SU-DHL-6 (cell line): Measurements from ENCODE around the gene CD247.

ENCODE experiments used
- H2AFZ ChIP-seq: fragments of 200-600 bp; sonication (generic); 2 replicates; pipeline ENCODE4 v1.6.1; 2014; ENCODE audit warnings: low read depth, mild to moderate bottlenecking, moderate library complexity, mixed read lengths, antibody characterized with exemption, low read length; ENCODE audit not compliant: severe bottlenecking
- H3F3A ChIP-seq: fragments of 200-600 bp; shearing (Covaris generic); 2 replicates; pipeline ENCODE4 v1.6.0; 2016; ENCODE audit warnings: antibody characterized with exemption, mild to moderate bottlenecking; ENCODE audit not compliant: insufficient read depth
- H3K27ac ChIP-seq: fragments of 200-600 bp; sonication (generic); 2 replicates; pipeline ENCODE4 v1.5.1; 2016; ENCODE audit warnings: low read depth, mild to moderate bottlenecking, low read length, moderate library complexity, mixed read lengths
- H3K27me3 ChIP-seq: fragments of 200-600 bp; sonication (generic), shearing (Covaris generic); 2 replicates; pipeline ENCODE4 v1.6.0; 2014; ENCODE audit warnings: mild to moderate bottlenecking, low read length
- H3K36me3 ChIP-seq: fragments of 200-600 bp; sonication (generic); 2 replicates; pipeline ENCODE4 v1.6.1; 2014; ENCODE audit warnings: mild to moderate bottlenecking, low read length, mixed read lengths
- H3K4me2 ChIP-seq: fragments of 300-600, 200-600 bp; shearing (Covaris generic), sonication (generic); 2 replicates; pipeline ENCODE4 v1.6.0; 2014; ENCODE audit warnings: low read length, low read depth, mild to moderate bottlenecking; ENCODE audit not compliant: poor library complexity, severe bottlenecking
- H3K4me3 ChIP-seq: fragments of 200-600 bp; sonication (generic); 2 replicates; pipeline ENCODE4 v1.5.1; 2014; ENCODE audit warnings: antibody characterized with exemption, low read length, mild to moderate bottlenecking, mixed read lengths; ENCODE audit not compliant: insufficient read depth, poor library complexity, severe bottlenecking
- H3K79me2 ChIP-seq: fragments of 200-600 bp; sonication (generic); 2 replicates; pipeline ENCODE4 v1.6.1; 2014; ENCODE audit warnings: mild to moderate bottlenecking, low read length, moderate library complexity; ENCODE audit not compliant: insufficient read depth
- H3K9ac ChIP-seq: fragments of 200-600 bp; sonication (generic); 2 replicates; pipeline ENCODE4 v1.7.0; 2014; ENCODE audit warnings: mild to moderate bottlenecking, low read length
- H3K9me2 ChIP-seq: fragments of 200-600 bp; sonication (generic); replicated peaks from 2 replicates; pipeline ENCODE4 v1.6.1; 2014; ENCODE audit warnings: low read length; ENCODE audit not compliant: insufficient read depth
- H3K9me3 ChIP-seq: fragments of 200-600 bp; sonication (generic); 2 replicates; pipeline ENCODE4 v1.6.1; 2014; ENCODE audit warnings: low read length, mixed read lengths; ENCODE audit not compliant: insufficient read depth
- H4K20me1 ChIP-seq: fragments of 200-600 bp; sonication (generic); 2 replicates; pipeline ENCODE4 v1.6.1; 2014; ENCODE audit warnings: low read depth, mild to moderate bottlenecking, antibody characterized with exemption, low read length, moderate library complexity, mixed read lengths
- EZH2phosphoT487 ChIP-seq: fragments of 200-600 bp; sonication (generic), shearing (Covaris generic); conservative IDR thresholded peaks from 2 replicates; pipeline ENCODE4 v1.6.1; 2018; ENCODE audit warnings: mild to moderate bottlenecking, antibody characterized with exemption, low read length, moderate library complexity, mixed read lengths
- TF ChIP-seq, protein P1 (sequence below): fragments of 200-600 bp; sonication (generic); IDR thresholded peaks from one replicate; pipeline ENCODE4 v1.5.1; 2017; ENCODE audit warnings: antibody characterized with exemption, mild to moderate bottlenecking, low read length, moderate library complexity; ENCODE audit not compliant: insufficient read depth, poor library complexity, severe bottlenecking

Gene CD247

DNA sequence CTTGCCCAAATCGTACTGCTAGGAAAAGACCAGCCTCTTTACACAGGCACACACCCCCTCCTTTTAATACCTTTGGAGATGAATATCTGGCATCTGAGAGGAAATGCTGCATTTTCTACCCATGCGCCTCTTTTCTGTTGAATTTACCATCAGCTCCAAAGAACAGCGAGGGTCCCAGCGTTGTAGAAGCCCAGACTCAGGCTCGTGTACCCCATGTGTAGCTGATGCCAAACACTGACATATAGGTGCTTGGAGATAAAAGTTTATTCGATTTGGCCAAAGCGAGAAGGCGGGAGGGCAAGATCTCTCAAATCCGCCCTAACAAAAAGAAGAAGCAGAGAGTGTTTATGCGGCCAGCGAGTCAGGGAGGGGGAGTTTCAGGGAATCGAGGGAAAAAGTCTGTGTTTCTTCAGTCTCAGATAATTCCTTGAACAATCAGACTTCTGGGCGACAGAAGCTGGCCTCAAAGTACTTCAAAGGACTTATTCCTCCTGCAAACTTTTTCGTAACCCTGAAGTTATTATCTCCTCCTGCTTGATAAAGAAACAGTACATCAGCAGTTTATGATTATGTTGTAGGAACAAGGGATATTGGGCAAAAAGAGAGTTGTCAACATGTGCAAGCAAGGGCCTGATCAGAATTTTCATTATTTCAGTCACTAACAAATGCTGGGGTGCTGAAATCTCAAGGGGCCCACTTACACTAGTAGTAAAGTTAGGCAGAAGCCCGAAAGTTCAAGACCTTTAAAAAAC, 35.9 kb upstream of the CD247 start:
- Histone ChIP-seq H3K9ac (peak overlapping the region; percentile 59), H3K9me3 (no peaks in the 10 kb centered on the region), H4K20me1 (no peaks in the 10 kb centered on the region), H2AFZ (peak overlapping the region; percentile 82), H3K79me2 (no peaks in the 10 kb centered on the region), H3K4me2 (peak overlapping the region; percentile 63), H3K27ac (no peak overlapping the region), H3F3A (peaks cover 4% of the 10 kb centered on the region; the same call in 1 of the 2 replicates), H3K4me3 (peak overlapping the region; percentile 63), H3K27me3 (no peaks in the 10 kb centered on the region), H3K9me2 (no peaks in the 10 kb centered on the region), H3K36me3 (no peaks in the 10 kb centered on the region)
- no peak for TF ChIP-seq EZH2phosphoT487

DNA sequence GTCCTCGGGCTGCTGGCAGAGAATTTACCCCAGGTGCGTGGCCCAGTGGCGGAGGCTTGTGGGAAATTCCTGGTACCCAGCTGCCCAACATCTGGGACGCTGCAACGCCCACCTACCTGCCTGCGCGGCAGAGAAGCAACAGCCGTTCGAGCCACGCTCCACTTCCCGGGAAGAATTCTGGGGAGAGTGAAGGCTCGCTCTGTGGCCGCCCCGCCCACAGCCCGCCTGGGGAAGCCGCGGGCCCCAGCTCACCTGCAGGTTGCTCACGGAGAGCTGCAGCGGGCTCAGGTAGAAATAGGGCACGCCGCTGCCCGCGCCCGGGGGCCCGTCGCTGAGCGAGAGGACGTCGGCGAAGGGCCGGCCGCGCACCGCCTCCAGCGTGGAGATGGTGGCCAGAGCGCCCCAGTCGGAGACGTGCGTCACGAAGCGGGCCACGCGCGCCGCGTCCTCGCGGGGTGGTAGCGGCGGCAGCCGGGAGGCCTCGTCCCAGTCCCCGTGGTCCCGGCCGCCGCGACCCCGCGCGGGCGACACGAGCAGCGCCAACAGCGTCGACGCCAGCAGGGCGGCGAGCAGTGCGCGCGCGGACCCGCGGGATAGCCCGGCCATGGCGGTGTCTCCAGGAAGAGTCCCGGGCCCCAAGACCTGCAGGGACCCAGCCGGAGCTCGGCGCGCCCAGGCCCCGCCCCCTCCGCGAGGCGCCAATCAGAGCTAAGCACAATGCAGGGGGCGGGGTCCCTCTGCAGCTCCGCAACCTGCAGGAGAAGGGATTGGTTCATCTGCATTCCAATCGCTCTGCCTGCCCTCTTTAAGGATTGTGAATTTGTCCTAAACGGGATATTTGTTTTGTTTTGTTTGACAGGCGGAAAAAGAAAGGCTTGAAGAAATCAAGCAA, 35.1 kb upstream of the CD247 start, which contains the start of gene CREG1:
Gene CREG1, minus strand, starts transcription at position 627 of the 892 bp plus-strand sequence.
- Histone ChIP-seq H3K36me3 (no peaks in the 10 kb centered on the region), H3K9me2 (no peaks in the 10 kb centered on the region), H3K79me2 (no peaks in the 10 kb centered on the region), H3K4me3 (peak within 1 kb of the TSS; percentile 63), H3K9ac (peak within 1 kb of the TSS; percentile 59), H3K4me2 (peak within 1 kb of the TSS; percentile 63), H3K27ac (no peak within 1 kb of the TSS), H4K20me1 (no peaks in the 10 kb centered on the region), H3K27me3 (no peaks in the 10 kb centered on the region), H3F3A (peaks cover 4% of the 10 kb centered on the region; the same call in 1 of the 2 replicates), H3K9me3 (no peaks in the 10 kb centered on the region), H2AFZ (peak within 1 kb of the TSS; percentile 82)
- TF ChIP-seq EZH2phosphoT487 = no peak
- TF ChIP-seq, protein P1, sequence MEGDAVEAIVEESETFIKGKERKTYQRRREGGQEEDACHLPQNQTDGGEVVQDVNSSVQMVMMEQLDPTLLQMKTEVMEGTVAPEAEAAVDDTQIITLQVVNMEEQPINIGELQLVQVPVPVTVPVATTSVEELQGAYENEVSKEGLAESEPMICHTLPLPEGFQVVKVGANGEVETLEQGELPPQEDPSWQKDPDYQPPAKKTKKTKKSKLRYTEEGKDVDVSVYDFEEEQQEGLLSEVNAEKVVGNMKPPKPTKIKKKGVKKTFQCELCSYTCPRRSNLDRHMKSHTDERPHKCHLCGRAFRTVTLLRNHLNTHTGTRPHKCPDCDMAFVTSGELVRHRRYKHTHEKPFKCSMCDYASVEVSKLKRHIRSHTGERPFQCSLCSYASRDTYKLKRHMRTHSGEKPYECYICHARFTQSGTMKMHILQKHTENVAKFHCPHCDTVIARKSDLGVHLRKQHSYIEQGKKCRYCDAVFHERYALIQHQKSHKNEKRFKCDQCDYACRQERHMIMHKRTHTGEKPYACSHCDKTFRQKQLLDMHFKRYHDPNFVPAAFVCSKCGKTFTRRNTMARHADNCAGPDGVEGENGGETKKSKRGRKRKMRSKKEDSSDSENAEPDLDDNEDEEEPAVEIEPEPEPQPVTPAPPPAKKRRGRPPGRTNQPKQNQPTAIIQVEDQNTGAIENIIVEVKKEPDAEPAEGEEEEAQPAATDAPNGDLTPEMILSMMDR = no peak

DNA sequence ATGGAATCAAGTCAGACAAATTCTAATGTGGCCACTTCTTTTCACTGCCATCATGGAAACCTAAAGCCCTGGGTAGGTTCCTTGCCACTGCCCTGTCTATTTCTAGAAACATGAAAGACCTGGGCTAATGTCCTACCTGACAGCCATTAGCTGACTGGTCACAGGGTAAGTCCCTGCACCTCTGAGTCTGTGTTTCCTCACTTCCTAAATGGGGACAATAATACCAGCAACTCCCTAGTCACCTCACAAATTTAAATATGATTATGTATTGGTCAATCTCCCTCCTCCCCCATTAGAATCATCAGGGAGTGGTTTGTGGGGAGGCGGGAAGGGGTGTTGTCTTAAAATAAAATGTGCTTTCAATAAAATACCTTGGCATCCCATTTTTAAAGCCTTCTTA, 33.0 kb upstream of the CD247 start:
- no peak overlapping the region for H3K4me2 ChIP-seq
- H3K9me2 ChIP-seq = no peaks in the 10 kb centered on the region
- no peaks in the 10 kb centered on the region for H3K9me3 ChIP-seq
- no peak overlapping the region for H2AFZ ChIP-seq
- no peak overlapping the region for H3K9ac ChIP-seq
- H3K4me3 ChIP-seq = no peak overlapping the region
- H4K20me1 ChIP-seq = no peaks in the 10 kb centered on the region
- no peaks in the 10 kb centered on the region for H3K27me3 ChIP-seq
- peaks cover 4% of the 10 kb centered on the region; the same call in 1 of the 2 replicates for H3F3A ChIP-seq
- H3K79me2 ChIP-seq = no peaks in the 10 kb centered on the region
- no peaks in the 10 kb centered on the region for H3K36me3 ChIP-seq
- H3K27ac ChIP-seq = no peak overlapping the region
- no peak for TF ChIP-seq EZH2phosphoT487
- TF ChIP-seq, protein P1 = no peak
